ENCODE measurements around the gene VWA8. TPM values are rescaled to one million over a fixed set of nuclear protein-coding genes. Genes with fewer than 3 reads are reported as not detected.

VWA8 gene
- total and polyA plus RNA-seq, 2 of the 13 experiments (the other 11 are each of a cell fraction or from before 2014, with no cell fraction given): 9.1 to 17.3 TPM

DNA sequence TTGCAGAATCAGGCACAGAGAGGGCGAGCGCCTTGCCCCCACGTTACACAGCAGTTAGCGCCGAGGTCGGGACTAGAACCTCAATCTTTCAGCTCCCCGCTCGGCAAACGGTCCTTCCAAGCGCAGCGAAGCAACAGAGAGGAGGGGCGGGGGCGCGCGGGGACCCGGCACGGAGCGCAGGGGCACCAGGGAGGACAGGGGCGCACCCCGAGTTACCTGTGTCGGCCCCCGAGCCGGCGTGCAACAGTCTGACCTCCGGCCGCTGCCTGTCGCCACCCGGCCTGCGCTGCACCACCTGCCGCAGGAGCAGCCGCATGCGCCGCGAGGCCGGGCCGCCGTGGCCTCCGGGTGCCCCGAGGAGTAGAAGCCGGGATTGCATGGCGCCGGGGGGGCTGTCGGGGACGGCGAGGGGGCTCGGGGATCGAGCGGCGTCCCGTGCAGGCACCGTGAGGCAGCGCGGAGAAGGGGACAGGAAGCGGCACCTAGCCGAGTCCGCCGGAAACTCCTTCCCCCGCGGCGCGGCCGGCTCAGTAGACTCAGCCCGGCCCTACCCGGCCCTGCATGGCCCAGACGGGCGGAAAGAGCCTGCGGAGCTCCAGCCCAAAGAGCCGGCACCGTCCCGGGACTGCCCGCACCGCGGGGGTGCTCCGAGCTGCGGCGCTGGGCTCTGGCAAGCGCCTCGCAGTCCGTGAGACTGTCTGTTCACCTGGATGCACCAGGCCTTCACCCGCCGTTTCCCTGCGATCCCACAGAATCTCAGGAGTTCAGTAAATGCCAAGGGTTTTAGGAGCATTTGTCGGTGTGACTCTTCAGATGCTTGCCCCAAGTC lies at the start of gene VWA8 (continued):
- TF ChIP-seq SAFB2 (CRISPR knock-in tag; IDR thresholded peaks at IDR 0.05; ENCODE audit: borderline replicate concordance, low read depth) (no peak), REL (CRISPR knock-in tag; conservative IDR thresholded peaks at IDR 0.05) (peak; percentile 75; the same call in 1 of the 2 replicates), SMAD3 (CRISPR knock-in tag; IDR thresholded peaks at IDR 0.05) (peak; percentile 61; the same call in 1 of the 2 replicates), MED13 (CRISPR knock-in tag; IDR thresholded peaks at IDR 0.05) (0 out of 2 replicates have a peak, but pooled peaks have one; percentile 59), ZNF501 (CRISPR knock-in tag; IDR thresholded peaks at IDR 0.05) (peak; percentile 77), ZNF891 (CRISPR knock-in tag; IDR thresholded peaks at IDR 0.05) (peak; percentile 42; the same call in 1 of the 2 replicates), ZNF343 (CRISPR knock-in tag; IDR thresholded peaks at IDR 0.05) (peak; percentile 77; the same call in 1 of the 2 replicates), ZNF335 (CRISPR knock-in tag; IDR thresholded peaks at IDR 0.05) (peak; percentile 62; the same call in 1 of the 2 replicates), ZNF326 (CRISPR knock-in tag; IDR thresholded peaks at IDR 0.05; ENCODE audit: borderline replicate concordance) (no peak), NCOA1 (CRISPR knock-in tag; IDR thresholded peaks at IDR 0.05) (no peak), CBFB (CRISPR knock-in tag; IDR thresholded peaks at IDR 0.05) (peak; percentile 64), TOPORS (CRISPR knock-in tag; IDR thresholded peaks at IDR 0.05) (peak; percentile 59; the same call in 1 of the 2 replicates)
- TF ChIP-seq, protein P1, sequence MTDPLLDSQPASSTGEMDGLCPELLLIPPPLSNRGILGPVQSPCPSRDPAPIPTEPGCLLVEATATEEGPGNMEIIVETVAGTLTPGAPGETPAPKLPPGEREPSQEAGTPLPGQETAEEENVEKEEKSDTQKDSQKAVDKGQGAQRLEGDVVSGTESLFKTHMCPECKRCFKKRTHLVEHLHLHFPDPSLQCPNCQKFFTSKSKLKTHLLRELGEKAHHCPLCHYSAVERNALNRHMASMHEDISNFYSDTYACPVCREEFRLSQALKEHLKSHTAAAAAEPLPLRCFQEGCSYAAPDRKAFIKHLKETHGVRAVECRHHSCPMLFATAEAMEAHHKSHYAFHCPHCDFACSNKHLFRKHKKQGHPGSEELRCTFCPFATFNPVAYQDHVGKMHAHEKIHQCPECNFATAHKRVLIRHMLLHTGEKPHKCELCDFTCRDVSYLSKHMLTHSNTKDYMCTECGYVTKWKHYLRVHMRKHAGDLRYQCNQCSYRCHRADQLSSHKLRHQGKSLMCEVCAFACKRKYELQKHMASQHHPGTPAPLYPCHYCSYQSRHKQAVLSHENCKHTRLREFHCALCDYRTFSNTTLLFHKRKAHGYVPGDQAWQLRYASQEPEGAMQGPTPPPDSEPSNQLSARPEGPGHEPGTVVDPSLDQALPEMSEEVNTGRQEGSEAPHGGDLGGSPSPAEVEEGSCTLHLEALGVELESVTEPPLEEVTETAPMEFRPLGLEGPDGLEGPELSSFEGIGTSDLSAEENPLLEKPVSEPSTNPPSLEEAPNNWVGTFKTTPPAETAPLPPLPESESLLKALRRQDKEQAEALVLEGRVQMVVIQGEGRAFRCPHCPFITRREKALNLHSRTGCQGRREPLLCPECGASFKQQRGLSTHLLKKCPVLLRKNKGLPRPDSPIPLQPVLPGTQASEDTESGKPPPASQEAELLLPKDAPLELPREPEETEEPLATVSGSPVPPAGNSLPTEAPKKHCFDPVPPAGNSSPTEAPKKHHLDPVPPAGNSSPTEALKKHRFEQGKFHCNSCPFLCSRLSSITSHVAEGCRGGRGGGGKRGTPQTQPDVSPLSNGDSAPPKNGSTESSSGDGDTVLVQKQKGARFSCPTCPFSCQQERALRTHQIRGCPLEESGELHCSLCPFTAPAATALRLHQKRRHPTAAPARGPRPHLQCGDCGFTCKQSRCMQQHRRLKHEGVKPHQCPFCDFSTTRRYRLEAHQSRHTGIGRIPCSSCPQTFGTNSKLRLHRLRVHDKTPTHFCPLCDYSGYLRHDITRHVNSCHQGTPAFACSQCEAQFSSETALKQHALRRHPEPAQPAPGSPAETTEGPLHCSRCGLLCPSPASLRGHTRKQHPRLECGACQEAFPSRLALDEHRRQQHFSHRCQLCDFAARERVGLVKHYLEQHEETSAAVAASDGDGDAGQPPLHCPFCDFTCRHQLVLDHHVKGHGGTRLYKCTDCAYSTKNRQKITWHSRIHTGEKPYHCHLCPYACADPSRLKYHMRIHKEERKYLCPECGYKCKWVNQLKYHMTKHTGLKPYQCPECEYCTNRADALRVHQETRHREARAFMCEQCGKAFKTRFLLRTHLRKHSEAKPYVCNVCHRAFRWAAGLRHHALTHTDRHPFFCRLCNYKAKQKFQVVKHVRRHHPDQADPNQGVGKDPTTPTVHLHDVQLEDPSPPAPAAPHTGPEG (CRISPR knock-in tag; IDR thresholded peaks at IDR 0.05): peak; percentile 90; the same call in 1 of the 2 replicates
- TF ChIP-seq, protein P2, sequence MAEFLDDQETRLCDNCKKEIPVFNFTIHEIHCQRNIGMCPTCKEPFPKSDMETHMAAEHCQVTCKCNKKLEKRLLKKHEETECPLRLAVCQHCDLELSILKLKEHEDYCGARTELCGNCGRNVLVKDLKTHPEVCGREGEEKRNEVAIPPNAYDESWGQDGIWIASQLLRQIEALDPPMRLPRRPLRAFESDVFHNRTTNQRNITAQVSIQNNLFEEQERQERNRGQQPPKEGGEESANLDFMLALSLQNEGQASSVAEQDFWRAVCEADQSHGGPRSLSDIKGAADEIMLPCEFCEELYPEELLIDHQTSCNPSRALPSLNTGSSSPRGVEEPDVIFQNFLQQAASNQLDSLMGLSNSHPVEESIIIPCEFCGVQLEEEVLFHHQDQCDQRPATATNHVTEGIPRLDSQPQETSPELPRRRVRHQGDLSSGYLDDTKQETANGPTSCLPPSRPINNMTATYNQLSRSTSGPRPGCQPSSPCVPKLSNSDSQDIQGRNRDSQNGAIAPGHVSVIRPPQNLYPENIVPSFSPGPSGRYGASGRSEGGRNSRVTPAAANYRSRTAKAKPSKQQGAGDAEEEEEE (CRISPR knock-in tag; IDR thresholded peaks at IDR 0.05; ENCODE audit: borderline replicate concordance): no peak
- TF ChIP-seq, protein P3, sequence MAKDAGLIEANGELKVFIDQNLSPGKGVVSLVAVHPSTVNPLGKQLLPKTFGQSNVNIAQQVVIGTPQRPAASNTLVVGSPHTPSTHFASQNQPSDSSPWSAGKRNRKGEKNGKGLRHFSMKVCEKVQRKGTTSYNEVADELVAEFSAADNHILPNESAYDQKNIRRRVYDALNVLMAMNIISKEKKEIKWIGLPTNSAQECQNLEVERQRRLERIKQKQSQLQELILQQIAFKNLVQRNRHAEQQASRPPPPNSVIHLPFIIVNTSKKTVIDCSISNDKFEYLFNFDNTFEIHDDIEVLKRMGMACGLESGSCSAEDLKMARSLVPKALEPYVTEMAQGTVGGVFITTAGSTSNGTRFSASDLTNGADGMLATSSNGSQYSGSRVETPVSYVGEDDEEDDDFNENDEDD (CRISPR knock-in tag; IDR thresholded peaks at IDR 0.05; ENCODE audit: borderline replicate concordance): peak; percentile 50; the same call in 1 of the 2 replicates
- TF ChIP-seq, protein P4, sequence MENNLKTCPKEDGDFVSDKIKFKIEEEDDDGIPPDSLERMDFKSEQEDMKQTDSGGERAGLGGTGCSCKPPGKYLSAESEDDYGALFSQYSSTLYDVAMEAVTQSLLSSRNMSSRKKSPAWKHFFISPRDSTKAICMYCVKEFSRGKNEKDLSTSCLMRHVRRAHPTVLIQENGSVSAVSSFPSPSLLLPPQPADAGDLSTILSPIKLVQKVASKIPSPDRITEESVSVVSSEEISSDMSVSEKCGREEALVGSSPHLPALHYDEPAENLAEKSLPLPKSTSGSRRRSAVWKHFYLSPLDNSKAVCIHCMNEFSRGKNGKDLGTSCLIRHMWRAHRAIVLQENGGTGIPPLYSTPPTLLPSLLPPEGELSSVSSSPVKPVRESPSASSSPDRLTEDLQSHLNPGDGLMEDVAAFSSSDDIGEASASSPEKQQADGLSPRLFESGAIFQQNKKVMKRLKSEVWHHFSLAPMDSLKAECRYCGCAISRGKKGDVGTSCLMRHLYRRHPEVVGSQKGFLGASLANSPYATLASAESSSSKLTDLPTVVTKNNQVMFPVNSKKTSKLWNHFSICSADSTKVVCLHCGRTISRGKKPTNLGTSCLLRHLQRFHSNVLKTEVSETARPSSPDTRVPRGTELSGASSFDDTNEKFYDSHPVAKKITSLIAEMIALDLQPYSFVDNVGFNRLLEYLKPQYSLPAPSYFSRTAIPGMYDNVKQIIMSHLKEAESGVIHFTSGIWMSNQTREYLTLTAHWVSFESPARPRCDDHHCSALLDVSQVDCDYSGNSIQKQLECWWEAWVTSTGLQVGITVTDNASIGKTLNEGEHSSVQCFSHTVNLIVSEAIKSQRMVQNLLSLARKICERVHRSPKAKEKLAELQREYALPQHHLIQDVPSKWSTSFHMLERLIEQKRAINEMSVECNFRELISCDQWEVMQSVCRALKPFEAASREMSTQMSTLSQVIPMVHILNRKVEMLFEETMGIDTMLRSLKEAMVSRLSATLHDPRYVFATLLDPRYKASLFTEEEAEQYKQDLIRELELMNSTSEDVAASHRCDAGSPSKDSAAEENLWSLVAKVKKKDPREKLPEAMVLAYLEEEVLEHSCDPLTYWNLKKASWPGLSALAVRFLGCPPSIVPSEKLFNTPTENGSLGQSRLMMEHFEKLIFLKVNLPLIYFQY (CRISPR knock-in tag; IDR thresholded peaks at IDR 0.05; ENCODE audit: borderline replicate concordance): peak; percentile 96
